Upper lobe of left lung (tissue), 6 donors: Measurements from ENCODE around the gene CAST. TPM values are rescaled to one million over a fixed set of nuclear protein-coding genes. Genes with fewer than 3 reads are reported as not detected.

Source experiments
- ATAC-seq, 2 donors: fragments of 200-7000 bp; cut with Tn5 transposase; one replicate each; pipeline ENCODE4 v1.9.1; 2022; ENCODE audit warnings: mild to moderate bottlenecking in 2 of 2, moderate library complexity in 2 of 2; ENCODE audit not compliant: low FRiP score in 2 of 2
- DNase-seq, 2 donors: peaks; one replicate each; pipeline ENCODE4 v3.0.0-alpha.2; 2019 to 2020
- H3K27ac ChIP-seq, 4 donors: fragments of 200-600 bp; sonication (generic); one replicate each; pipeline ENCODE4 v1.5.1; 2016 to 2019
- H3K27me3 ChIP-seq, 4 donors: fragments of 200-600 bp; sonication (generic); one replicate each; pipeline ENCODE4 v1.5.1; 2017 to 2019
- H3K36me3 ChIP-seq, 4 donors: fragments of 200-600 bp; sonication (generic); one replicate each; pipeline ENCODE4 v1.5.1; 2016 to 2019
- H3K4me1 ChIP-seq, 4 donors: fragments of 200-600 bp; sonication (generic); one replicate each; pipeline ENCODE4 v1.5.1; 2018 to 2019
- H3K4me3 ChIP-seq, 4 donors: fragments of 200-600 bp; sonication (generic); one replicate each; pipeline ENCODE4 v1.5.1; 2017 to 2019; ENCODE audit warnings: mild to moderate bottlenecking in 2 of 4, moderate library complexity in 1 of 4
- H3K9me3 ChIP-seq, 4 donors: fragments of 200-600 bp; sonication (generic); one replicate each; pipeline ENCODE4 v1.5.1; 2018 to 2019
- EP300 ChIP-seq, 4 donors: sonication (generic); formaldehyde crosslinking; IDR thresholded peaks; one replicate each; pipeline ENCODE4 v1.5.1; 2017; ENCODE audit warnings: antibody characterized with exemption in 4 of 4, control low read depth in 2 of 4
- POLR2A ChIP-seq, 4 donors: fragments of 450-650 bp; IDR thresholded peaks; one replicate each; pipeline ENCODE4 v1.5.1; 2016 to 2017; ENCODE audit warnings: antibody characterized with exemption in 4 of 4, mild to moderate bottlenecking in 2 of 4
- POLR2AphosphoS5 ChIP-seq, 2 donors: sonication (generic); formaldehyde crosslinking; IDR thresholded peaks; one replicate each; pipeline ENCODE4 v1.5.1; 2017; ENCODE audit warnings: antibody characterized with exemption in 2 of 2
- WGBS, 2 donors: methylation state at CpG; one replicate each; pipeline ENCODE4 v1.1.5; 2017 to 2018; 5-methylcytosine and 5-hydroxymethylcytosine counted together
- total RNA-seq, 6 donors: library from RNA; depleted of rRNA in 4 of 6; stranded (reverse); fragments of >200 nt in 4 of 6; gene quantifications; one replicate each; pipeline versions ENCODE4 v1.1.0 to v1.2.1, GENCODE V29; 2016 to 2021
- TF ChIP-seq, protein P1 (sequence below), 6 experiments: fragments of 450-650 bp in 4 of 6; fragments of 200-600 bp in 2 of 6; sonication (generic) in 2 of 6; IDR thresholded peaks; one replicate each; pipeline ENCODE4 v1.5.1; 2016 to 2019; ENCODE audit warnings: antibody characterized with exemption in 6 of 6
- donor health status: DM: no; HTN: no; CAD: no; lungs with moderate emphysema.
- donor health status: DM: no; HTN: yes; CAD: no; lungs with severe emphysema.

The CAST gene
- total RNA-seq, 6 donors from 2014 or later: 233 to 388 (median 270) TPM

GRCh38 chr5:96717874-96718273, 55.7 kb downstream of the CAST start:
- Histone ChIP-seq H3K27ac (peak overlapping the region in 3 of 4 donors; percentile 13 to 61 (median 50)), H3K36me3 (no peaks in the 10 kb centered on the region), H3K9me3 (no peaks in the 10 kb centered on the region), H3K27me3 (no peaks in the 10 kb centered on the region), H3K4me1 (peaks cover 52 to 74% (median 70%) of the 10 kb centered on the region in 4 donors), H3K4me3 (no peak overlapping the region)
- TF ChIP-seq POLR2A (IDR thresholded peaks at IDR 0.05) (no peak), EP300 (IDR thresholded peaks at IDR 0.05) (no peak), POLR2AphosphoS5 (IDR thresholded peaks at IDR 0.05) (no peak)
- TF ChIP-seq, protein P1, sequence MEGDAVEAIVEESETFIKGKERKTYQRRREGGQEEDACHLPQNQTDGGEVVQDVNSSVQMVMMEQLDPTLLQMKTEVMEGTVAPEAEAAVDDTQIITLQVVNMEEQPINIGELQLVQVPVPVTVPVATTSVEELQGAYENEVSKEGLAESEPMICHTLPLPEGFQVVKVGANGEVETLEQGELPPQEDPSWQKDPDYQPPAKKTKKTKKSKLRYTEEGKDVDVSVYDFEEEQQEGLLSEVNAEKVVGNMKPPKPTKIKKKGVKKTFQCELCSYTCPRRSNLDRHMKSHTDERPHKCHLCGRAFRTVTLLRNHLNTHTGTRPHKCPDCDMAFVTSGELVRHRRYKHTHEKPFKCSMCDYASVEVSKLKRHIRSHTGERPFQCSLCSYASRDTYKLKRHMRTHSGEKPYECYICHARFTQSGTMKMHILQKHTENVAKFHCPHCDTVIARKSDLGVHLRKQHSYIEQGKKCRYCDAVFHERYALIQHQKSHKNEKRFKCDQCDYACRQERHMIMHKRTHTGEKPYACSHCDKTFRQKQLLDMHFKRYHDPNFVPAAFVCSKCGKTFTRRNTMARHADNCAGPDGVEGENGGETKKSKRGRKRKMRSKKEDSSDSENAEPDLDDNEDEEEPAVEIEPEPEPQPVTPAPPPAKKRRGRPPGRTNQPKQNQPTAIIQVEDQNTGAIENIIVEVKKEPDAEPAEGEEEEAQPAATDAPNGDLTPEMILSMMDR (IDR thresholded peaks at IDR 0.05): no peak
- ATAC-seq (no peak), DNase-seq (no peak)
- 78 to 93% methylated on average over 1 of the region's 1 CpG for WGBS, 2 donors

- TF ChIP-seq, protein P1 (IDR thresholded peaks at IDR 0.05): peak in 1 of 6 experiments; percentile 6
- peak in 2 of 4 donors; percentile 23 to 67 for TF ChIP-seq EP300 (IDR thresholded peaks at IDR 0.05)
- TF ChIP-seq POLR2A (IDR thresholded peaks at IDR 0.05): no peak
- peak; percentile 39 to 78 for TF ChIP-seq POLR2AphosphoS5 (IDR thresholded peaks at IDR 0.05)
- Histone ChIP-seq H3K36me3 (peaks cover 0 to 1% (median 0%) of the 10 kb centered on the region in 4 donors), H3K9me3 (no peaks in the 10 kb centered on the region), H3K4me1 (peaks cover 51 to 67% (median 65%) of the 10 kb centered on the region in 4 donors), H3K4me3 (no peak overlapping the region), H3K27me3 (no peaks in the 10 kb centered on the region), H3K27ac (peak overlapping the region; percentile 13 to 61 (median 50))
- DNase-seq: peak in 1 of 2 donors; percentile 71
- ATAC-seq: peak; percentile 47 to 86
- WGBS, 2 donors: 60 to 67% methylated on average over 7 of the region's 7 CpGs
Measured at GRCh38 chr5:96718635-96719077, 56.5 kb downstream of the CAST start.

- DNase-seq: no peak
- TF ChIP-seq POLR2A (IDR thresholded peaks at IDR 0.05): no peak
- no peak for TF ChIP-seq EP300 (IDR thresholded peaks at IDR 0.05)
- TF ChIP-seq POLR2AphosphoS5 (IDR thresholded peaks at IDR 0.05): no peak
- TF ChIP-seq, protein P1 (IDR thresholded peaks at IDR 0.05): peak in 1 of 6 experiments; percentile 26
- no peak for ATAC-seq
- H3K4me1 ChIP-seq: peaks cover 34 to 50% (median 47%) of the 10 kb centered on the region in 4 donors
- H3K27ac ChIP-seq: peak overlapping the region in 3 of 4 donors; percentile 30 to 58 (median 51)
- no peaks in the 10 kb centered on the region for H3K27me3 ChIP-seq
- no peak overlapping the region for H3K4me3 ChIP-seq
- WGBS, 2 donors: 86 to 98% methylated on average over 2 of the region's 2 CpGs
- H3K36me3 ChIP-seq: peaks cover 0 to 11% (median 5%) of the 10 kb centered on the region in 4 donors
- no peaks in the 10 kb centered on the region for H3K9me3 ChIP-seq
Measured at GRCh38 chr5:96720408-96720807, 58.2 kb downstream of the CAST start.

GRCh38 chr5:96721351-96721977, 59.3 kb downstream of the CAST start:
- H3K27ac ChIP-seq: peak overlapping the region in 3 of 4 donors; percentile 10 to 58 (median 51)
- no peak overlapping the region for H3K4me3 ChIP-seq
- peak; percentile 73 to 88 for ATAC-seq
- peak in 1 of 2 donors; percentile 82 for DNase-seq
- peaks cover 0 to 16% (median 5%) of the 10 kb centered on the region in 4 donors for H3K36me3 ChIP-seq
- H3K4me1 ChIP-seq: peaks cover 31 to 41% (median 39%) of the 10 kb centered on the region in 4 donors
- TF ChIP-seq, protein P1 (IDR thresholded peaks at IDR 0.05): no peak
- peak; percentile 62 to 63 for TF ChIP-seq POLR2AphosphoS5 (IDR thresholded peaks at IDR 0.05)
- TF ChIP-seq EP300 (IDR thresholded peaks at IDR 0.05): peak in 2 of 4 donors; percentile 7 to 15
- TF ChIP-seq POLR2A (IDR thresholded peaks at IDR 0.05): no peak
- no peaks in the 10 kb centered on the region for H3K9me3 ChIP-seq
- no peaks in the 10 kb centered on the region for H3K27me3 ChIP-seq
